SK-N-SH (cell line): ENCODE results near the gene GDA.

Experiments used
- JUND ChIP-seq: IDR thresholded peaks from 2 replicates; pipeline ENCODE4 v1.4.0; 2012
- POLR2AphosphoS5 ChIP-seq: IDR thresholded peaks from 2 replicates; pipeline ENCODE4 v1.6.1; 2012; ENCODE audit warnings: low read depth, low read length
- TF ChIP-seq, protein P1 (sequence below): fragments of 200-600 bp; sonication (generic); IDR thresholded peaks from 2 replicates; pipeline ENCODE4 v1.6.1; 2017; ENCODE audit warnings: antibody characterized with exemption, mild to moderate bottlenecking, moderate library complexity
- TF ChIP-seq, protein P2 (sequence below): IDR thresholded peaks from 2 replicates; pipeline ENCODE4 v1.6.1; 2012; ENCODE audit warnings: mild to moderate bottlenecking, low read depth, low read length, moderate library complexity

DNA sequence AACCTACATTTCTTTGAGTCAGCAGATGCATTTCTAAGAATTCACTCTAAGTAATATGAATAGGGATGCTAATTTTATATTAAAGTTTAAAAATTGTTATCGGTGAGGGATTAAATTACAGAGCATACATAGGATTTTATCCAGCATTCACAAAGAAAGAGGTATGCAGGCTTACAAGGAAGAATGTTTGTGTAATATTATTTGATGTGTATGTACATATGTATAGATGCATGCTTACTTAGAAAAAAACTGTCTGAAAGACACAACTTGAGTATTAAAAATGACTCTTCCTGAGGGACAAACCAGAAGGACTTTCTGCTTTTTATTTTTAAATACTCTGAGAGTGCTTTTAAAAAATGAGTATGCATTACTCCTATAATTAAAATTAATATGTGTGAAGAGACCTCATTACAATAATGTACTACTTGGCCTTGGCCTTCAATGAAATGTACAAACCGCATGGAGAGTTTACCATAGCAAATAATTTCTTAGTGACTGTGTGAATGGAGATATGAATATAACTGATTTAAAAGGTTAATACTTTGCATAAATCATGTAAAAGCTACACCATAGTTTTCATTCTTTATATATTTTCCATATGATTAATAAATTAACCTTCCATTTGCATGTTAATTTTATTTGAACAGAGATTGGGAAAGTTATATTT is 77.0 kb downstream of the GDA start:
- TF ChIP-seq JUND (no peak), POLR2AphosphoS5 (no peak)
- TF ChIP-seq, protein P1, sequence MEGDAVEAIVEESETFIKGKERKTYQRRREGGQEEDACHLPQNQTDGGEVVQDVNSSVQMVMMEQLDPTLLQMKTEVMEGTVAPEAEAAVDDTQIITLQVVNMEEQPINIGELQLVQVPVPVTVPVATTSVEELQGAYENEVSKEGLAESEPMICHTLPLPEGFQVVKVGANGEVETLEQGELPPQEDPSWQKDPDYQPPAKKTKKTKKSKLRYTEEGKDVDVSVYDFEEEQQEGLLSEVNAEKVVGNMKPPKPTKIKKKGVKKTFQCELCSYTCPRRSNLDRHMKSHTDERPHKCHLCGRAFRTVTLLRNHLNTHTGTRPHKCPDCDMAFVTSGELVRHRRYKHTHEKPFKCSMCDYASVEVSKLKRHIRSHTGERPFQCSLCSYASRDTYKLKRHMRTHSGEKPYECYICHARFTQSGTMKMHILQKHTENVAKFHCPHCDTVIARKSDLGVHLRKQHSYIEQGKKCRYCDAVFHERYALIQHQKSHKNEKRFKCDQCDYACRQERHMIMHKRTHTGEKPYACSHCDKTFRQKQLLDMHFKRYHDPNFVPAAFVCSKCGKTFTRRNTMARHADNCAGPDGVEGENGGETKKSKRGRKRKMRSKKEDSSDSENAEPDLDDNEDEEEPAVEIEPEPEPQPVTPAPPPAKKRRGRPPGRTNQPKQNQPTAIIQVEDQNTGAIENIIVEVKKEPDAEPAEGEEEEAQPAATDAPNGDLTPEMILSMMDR = no peak
- TF ChIP-seq, protein P2, sequence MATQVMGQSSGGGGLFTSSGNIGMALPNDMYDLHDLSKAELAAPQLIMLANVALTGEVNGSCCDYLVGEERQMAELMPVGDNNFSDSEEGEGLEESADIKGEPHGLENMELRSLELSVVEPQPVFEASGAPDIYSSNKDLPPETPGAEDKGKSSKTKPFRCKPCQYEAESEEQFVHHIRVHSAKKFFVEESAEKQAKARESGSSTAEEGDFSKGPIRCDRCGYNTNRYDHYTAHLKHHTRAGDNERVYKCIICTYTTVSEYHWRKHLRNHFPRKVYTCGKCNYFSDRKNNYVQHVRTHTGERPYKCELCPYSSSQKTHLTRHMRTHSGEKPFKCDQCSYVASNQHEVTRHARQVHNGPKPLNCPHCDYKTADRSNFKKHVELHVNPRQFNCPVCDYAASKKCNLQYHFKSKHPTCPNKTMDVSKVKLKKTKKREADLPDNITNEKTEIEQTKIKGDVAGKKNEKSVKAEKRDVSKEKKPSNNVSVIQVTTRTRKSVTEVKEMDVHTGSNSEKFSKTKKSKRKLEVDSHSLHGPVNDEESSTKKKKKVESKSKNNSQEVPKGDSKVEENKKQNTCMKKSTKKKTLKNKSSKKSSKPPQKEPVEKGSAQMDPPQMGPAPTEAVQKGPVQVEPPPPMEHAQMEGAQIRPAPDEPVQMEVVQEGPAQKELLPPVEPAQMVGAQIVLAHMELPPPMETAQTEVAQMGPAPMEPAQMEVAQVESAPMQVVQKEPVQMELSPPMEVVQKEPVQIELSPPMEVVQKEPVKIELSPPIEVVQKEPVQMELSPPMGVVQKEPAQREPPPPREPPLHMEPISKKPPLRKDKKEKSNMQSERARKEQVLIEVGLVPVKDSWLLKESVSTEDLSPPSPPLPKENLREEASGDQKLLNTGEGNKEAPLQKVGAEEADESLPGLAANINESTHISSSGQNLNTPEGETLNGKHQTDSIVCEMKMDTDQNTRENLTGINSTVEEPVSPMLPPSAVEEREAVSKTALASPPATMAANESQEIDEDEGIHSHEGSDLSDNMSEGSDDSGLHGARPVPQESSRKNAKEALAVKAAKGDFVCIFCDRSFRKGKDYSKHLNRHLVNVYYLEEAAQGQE = no peak
